ENCODE measurements around the gene EIF5A2.

EIF5A2 gene

DNA sequence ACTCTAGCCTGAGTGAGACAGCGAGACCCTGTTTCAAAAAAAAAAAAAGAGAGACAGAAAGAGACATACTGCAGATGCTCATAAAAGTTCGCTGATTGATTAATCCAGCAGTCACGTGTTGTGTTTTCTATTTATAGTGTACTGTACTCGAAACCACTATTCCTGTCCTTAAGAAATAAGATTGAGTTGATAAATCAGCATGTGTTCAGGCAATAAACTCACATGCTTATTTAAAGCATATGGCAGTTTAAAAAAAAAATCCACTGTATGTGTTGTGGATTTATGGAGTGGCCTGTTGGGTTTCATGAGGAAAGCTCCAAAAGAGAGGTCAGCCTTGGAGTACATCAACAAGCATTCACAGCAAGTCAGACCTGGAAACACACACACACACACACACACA lies 56.1 kb downstream of the EIF5A2 start:
- DNase-seq (ENCODE audit: low read depth): no peak

DNA sequence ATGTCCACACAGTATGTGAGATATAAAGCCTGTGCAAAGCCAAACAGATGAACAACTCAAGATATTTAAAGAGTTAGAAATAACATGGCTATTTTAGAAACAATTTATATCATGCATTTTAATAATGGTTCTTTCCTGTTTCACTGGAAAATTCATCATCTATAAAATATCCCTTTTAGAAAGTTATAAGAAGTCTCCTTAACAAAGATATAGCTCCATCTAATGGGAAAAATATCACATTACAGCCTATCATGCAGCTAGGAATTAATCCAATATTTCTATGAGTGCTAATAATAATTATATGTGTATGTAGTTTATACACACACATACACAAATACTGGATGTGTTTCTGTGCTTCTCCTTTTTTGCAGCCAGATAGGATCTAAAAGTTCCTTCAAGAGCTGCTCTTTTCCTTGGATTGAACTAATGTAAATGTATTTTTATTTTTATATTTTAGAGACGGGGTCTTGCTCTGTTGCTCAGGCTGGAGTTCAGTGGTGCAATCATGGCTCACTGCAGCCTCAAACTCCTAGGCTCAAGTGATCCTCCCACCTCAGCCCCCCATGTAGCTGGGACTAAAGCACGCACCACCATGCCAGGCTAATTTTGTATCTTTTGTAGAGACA lies 60.0 kb downstream of the EIF5A2 start:
- DNase-seq (ENCODE audit: low read depth): peak; percentile 32

DNA sequence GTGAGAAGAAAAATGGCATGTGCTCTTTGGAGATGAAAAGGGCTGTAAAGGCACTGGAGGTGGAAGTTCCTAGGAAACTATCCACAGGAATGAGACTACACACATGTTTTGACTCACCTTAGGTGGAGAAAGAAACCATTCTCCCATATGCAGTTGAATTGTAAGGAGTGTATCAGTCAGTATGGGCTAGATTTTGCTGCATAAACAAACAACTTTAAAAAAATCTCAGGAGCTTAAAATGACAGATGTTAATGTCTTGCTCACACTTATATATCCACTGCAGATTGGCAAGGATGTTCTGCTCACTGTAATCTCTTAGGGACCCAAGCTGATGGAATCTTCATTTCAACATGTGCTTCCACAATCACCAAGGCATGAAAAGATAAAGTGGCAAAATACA lies 64.1 kb downstream of the EIF5A2 start:
- DNase-seq (ENCODE audit: low read depth): no peak

DNA sequence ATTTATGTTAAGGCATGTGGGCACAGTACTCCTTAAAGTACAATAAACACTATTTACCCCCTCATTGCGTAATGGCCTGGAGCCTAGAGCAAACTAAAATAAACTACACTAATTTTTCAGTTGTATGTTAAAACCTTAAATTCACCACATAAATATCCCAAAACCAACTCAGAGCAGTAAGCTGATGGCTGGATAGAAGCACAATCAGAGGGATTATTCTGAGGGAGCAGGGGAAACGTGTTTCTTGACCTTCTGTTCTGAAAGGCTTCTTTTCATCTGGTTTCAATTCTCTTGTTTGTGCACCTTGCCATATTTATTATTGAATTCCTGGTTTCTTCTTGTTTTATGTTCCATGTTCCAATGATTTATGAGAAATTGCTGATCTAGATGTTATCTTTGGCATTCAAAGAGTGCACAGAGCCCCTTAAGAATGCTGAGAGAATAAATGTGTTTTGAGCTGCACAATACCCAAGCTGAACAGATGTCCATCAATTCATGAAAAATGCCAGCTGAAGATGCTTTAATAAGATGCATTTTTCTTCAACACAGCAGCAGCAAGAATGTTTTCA lies 68.1 kb downstream of the EIF5A2 start:
- peak; percentile 35 for DNase-seq (ENCODE audit: low read depth)

DNA sequence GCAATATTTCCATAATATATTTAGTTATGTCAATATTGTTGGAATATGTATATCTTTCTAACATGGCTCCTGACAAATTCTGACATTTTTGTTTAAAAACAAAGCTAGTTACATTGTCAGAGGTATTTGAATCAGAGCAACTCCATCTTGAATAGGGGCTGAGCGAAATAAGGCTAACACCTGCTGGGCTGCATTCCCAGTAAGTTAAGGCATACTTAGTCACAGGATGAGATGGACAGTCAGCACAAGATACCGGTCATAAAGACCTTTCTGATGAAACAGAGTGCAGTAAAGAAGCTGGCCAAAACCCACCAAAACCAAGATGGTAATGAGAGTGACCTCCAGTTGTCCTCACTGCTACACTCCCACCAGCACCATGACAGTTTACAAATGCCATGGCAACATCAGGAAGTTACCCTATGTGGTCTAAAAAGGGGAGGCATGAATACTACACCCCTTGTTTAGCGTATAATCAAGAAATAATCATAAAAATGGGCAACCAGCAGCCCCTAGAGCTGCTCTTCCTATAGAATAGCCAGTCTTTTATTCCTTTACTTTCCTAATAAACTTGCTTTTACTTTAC lies 68.8 kb downstream of the EIF5A2 start:
- peak; percentile 15 for DNase-seq (ENCODE audit: low read depth)
